Stimulated activated naive CD4-positive, alpha-beta T cell (primary cell): Measurements from ENCODE around the gene KRT38.
"Not testable (repeated sequence)": the region's sequence is repeated elsewhere in the genome, so short reads cannot be mapped to it uniquely, and the experiment has no call there.

Experiments used
- DNase-seq, 6 experiments: peaks; one replicate each; lab custom pipeline; 2025; lab: John Stamatoyannopoulos, UW

Gene KRT38

DNA sequence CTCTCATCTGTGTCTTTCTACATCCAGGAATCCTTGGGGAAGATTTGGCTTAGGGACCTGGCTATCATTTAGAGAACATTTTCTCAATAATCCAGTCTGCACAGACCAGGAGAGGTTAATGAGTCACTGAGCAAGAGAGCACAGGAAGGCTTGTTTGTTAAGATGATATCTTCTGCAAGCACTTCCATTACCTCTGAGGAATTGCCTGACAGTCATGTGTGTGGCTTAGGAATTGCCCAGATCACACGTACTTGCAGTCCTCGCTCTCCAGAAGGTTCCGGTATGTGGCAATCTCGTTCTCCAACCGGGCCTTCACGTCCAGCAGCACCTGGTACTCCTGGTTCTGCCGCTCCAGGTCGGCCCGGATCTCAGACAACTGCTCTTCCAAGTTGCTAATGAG is 19.7 kb downstream of the KRT38 start:
- no peak for DNase-seq

DNA sequence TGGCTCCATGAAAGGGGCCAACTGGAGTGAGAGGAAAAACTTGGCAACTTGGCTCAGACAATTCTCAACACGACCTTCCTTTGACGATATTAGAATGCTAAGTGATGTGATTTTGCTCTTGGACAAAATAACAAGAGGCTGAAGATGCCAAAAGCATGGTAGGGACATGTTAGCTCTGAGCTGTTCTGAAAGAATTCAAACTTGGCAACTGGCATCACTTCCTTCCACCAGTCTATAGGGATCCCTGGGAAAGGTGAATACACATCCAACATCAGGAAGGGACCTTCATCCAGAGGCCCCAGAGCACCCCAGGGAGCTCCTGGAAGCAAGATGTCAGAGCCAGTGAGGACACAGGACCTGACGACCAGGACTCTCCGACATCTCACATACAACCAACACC is 20.6 kb downstream of the KRT38 start:
- no peak for DNase-seq

DNA sequence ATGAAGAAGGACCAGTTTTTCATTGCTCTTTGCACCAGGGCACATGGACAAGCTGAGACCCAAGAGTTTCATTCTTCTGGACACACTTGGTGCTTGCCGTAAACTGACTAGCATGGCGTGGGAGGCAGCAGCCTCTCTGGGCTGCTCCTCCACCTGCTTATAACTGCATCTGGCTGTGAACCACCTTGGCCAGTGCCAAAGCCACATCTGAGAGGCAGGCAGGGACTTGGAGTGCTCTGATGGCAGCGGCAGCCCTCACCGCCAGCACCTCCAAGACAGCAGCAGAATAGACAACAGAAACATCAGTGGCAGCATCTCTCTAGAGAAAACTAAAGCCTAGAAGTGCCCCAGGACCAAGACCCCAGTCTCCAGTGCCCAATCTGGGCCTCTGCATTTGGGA is 21.1 kb downstream of the KRT38 start:
- no peak for DNase-seq

DNA sequence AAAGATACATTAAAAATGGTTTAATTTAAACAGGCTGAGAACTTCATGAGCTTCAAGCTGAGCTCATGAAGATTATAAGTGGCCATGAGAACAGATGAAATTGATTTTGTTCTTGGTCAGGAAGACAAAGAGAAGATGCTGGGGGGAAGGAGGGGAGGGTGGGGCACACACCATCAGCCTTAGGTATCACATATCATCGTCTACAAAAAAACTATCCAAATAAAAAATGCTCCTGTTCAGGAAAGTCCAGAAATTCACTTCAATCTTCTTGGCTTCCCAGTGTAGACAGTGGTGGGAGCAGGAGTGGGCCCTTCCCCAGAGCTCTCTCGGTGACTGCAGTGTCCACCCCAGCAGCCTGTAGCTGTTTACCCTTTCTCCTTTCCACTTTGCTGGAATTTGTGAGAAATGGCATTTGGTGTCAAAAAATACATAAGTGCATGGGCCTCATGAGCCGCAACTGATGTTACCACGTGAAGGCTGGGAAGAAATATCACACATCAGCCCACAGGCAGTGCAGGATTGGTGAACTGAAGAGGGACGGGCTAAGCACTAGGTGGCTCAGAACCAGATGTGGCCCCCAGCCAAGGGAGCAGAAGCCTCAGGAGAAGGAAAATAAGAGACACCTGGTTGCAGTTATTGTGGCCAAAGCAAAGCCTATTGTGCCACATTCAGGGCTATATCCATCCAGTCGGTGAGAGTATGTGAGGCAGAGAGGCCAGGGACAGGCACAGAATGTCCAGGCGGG is 22.5 kb downstream of the KRT38 start:
- DNase-seq: no peak

DNA sequence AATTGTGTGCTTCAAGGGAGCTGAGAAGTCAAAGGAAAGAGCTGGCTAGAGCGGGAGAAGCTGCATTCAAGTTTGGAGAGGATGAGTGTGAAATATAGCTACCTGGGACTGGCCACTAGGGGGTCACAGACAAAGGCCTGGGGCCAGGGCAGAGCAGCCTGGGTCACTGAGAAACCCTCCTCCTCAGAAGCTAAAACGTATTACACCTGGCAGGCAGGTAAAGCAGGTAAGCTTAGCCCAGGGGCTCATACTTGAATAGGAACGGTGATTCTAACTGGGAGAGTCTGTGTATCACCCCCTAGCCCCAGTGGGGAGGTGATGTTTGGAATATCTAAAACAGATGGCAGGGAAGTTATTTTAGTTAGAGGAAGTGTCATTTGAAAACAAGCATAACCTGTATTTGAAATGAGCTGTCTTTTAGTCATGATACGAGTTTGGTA is 23.2 kb downstream of the KRT38 start:
- no peak for DNase-seq

DNA sequence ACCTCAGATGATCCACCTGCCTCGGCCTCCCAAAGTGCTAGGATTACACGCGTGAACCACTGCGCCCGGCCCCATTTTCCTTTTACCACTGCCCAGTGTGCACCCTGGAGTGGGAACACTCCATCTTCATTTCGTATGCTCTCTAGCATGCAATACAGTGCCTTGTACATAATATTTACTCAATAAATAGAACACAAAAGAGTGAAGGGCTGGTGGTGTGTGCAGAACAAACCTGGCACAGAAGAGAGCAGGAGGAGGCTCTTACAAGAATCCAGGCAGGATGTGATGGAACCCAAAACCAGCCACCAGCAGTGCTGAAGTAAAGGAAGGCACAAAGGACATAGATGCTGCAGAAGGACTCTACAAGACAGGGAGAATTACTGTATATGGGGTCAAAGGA is 23.7 kb downstream of the KRT38 start:
- DNase-seq: no peak

DNA sequence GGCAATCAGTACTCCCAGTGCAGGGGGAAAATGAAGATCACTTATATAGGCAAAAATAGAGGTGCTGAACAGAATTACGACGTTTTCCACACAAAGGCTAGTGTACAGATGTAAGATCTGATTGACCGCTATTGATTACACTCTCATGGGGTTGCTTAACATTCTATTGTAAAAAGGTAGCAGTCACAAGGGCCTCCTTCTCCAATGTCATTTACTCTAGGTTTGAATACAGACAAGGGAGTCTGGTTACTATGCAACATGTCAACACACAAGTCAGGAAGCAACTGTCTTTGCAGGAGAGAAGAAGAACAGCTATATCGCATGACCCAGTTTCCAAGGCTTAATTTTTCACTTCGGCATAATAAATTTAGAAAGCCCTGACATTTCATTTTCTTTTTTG is 24.3 kb downstream of the KRT38 start:
- DNase-seq: no peak

DNA sequence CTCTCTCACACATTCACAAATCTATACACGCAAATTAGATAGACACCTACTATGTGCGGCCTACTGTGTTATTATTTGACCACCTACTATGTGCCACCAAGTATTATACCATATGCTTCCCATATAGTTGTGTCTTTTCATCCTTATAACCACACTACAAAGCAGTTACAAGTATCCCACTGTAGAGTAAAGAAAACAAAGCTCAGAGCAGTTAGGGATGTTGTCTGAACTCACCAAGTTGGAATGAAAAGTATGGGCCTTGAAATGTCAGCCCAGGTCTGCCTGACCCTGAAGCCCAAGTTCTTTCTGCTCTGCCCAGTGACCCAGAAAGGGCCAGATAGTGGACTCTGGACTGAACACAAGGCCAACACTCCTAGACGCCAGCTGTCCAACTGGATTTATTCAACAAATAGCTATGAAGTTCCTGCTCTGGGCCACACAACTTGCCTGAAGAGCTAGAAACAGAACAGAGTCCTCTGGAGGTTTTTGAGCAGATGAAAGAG is 24.9 kb downstream of the KRT38 start:
- DNase-seq: no peak

DNA sequence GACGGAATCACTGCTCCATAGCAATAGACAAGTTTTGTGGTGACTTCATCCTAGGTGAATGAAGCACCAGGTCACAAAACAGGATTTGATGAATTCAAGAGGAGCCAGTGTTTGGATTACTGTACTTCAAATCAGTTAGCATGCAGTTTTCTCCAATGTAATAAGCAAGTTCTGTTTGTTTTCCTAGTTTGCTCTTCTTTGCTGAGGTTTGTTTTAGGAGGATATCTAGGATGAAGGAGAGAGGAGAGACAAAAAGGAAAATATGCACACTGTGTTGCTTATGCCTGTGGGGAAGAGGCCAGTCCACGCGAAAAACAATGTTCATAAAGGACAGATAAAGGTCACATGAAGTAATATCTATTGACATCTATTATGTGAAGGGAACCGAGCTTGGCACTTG is 25.4 kb downstream of the KRT38 start:
- DNase-seq: no peak

DNA sequence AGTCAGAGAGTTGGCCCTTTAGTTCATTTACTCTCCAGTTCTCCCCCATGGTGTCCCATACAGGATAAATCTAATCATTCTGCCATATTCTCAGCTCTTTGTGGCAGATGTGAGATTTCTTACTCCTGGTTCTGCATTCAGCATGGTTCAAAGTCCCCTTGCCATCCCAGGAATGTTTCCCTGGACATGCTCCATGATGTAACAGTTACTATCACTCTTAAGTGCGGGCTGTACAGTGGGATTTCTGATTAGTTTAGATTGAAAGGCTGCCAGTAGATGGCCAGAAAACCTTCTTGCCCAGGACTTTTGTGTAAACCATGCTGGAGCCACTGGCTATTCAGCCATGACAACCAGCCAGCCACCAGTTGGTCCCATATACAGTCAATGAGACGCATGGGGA is 26.8 kb downstream of the KRT38 start:
- DNase-seq: no peak

DNA sequence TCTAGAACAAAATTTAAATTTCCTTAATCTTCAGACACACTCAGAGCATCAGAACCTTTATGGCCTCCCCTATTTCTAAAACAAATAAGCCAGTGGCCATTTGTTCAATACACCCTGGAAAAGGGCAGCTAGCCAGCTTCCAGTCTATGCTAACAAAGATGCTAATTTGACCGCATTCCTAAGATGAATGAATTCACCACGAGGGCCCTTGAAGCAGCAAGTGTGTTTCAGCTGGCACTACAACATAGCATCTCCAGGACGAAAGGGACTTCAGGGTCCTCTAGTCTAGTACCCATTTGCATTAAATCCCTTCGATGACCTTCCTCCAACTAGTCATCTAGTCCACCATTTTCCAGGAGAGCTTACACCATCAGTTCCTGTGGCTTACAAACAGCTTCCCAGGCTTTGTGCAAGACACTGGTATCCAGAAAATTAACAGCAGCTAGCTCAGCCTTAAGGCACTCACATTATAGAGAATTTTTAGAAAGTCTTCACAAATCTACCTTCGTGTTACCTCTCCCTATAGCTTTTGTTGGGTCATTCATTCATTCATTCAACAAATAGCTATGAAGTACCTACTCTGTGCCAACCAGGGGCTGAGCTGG is 27.3 kb downstream of the KRT38 start:
- DNase-seq: no peak

DNA sequence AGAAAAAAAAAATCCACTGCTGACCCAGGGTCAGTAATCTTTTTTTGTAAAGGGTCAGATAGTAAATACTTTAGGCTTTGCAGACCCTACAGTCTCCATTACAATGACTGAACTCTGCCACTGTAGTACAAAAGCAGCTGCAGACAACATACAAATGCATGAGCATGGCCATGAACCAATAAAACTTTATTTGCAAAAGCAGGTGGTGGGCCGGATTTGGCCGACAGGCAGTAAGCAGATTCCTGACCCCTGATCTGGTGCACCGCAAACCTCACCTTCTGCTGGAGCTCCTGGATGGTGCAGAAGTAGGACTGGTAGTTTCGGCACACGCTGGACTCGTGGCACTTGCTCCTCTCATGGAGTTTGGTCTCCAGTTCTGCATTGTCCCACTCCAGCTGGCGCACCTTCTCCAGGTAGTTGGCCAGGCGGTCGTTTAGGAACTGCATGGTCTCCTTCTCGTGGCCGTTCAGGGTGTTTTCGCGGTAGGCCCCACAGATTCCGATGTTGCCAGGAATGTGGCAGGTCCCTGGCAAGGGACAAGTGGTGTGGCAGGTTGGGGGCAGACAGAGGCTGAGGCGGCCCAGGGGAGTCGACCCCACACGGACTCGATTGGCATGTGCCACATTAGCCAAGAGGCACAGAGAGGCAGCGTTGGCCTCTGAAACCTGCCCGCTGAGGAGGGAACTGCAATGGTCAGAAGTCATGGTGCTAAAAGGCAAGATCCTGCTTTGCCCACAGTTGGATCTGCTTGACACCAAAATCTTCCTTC is 29.5 kb downstream of the KRT38 start:
- DNase-seq: no peak

DNA sequence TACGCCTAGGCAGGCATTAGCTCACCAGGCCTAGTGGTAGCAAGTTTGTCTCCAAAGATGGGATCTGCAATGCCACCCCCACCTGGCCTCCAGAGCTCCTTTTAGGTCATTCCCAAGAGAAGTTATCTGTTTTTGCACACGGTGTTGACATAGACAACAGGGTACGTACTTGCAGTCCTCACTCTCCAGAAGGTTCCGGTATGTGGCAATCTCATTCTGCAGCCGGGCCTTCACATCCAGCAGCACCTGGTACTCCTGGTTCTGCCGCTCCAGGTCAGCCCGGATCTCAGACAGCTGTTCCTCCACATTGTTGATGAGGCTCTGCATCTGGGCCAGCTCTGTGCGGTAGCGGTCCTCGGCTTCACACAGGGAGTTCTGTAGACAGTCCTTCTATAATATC is 33.6 kb downstream of the KRT38 start:
- no peak for DNase-seq

DNA sequence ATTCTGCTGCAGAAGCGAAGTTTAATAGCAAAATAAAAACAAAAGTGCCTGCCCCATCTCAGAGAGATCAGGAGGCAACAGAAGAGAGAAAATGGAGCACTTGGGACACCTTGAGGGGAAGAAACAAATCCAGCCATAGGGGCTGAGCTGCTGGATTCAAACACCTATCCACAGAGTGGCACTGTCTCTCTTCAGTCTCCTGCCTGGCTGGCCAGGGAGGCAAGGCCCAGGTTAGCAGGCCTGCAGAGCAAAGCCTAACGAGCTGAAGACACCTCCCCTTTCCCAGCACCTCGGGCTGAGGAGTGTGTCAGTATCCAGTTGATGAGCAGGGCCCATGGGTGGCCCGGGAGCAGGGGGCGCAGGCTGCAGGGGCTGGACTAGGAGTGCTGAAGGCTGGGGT is 34.6 kb downstream of the KRT38 start:
- no peak for DNase-seq

DNA sequence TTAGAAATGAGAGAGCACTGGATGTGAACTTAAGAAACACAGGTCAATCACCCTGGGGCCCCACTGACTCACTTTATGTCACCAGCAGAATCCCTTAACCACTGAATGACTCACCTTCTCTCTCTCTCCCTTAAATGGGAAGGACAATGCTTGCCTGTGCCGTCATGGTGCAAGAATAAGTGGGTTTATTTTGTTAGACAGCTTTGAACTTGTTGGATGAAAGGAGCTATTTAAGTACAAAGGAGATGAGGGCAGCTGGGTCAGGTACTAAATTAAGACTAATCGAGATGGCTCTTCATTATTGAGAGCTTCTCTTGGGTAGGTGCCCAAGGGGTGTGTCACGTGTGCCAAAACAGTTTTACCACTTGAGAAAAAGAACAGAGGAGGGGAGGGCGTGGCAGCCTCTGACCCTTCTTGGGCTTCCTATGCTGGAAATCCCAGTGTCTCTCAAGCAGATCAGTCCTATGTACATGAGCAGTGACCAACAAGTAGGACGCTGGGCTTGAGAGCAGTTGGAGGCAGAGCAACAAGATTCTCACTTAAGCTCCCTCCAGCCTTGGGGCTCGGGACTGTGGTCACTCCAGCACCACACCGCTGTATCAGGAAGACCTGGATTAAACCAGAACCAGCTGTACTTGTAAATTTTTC is 36.6 kb downstream of the KRT38 start:
- no peak for DNase-seq

DNA sequence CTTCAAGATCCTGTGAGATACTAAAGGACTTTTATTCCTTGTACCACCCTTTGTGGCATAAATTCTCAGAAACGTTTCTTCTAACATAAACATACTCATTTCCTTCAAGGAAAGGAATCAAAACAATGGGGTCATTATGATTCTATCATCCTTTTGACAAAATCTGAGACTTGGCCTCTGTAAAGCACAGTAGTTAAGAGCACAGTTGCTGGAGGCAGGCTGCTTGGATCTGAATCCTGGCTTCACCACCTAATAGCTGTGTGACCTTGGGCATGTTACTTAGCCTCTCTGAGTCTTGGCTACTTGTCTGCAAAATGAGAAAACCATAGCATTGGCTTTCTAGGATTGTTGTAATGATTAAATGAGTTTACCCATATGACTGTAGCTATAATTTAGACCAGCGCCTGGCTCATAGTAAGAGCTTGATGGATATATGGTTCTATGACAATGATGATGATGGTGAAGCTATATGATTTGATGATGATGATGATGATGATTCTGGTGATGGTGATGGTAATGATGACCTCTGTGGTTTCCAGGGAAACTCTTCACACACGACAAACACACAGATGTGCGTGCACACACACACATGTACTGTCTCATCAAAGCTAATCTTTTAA is 37.3 kb downstream of the KRT38 start:
- DNase-seq: no peak

DNA sequence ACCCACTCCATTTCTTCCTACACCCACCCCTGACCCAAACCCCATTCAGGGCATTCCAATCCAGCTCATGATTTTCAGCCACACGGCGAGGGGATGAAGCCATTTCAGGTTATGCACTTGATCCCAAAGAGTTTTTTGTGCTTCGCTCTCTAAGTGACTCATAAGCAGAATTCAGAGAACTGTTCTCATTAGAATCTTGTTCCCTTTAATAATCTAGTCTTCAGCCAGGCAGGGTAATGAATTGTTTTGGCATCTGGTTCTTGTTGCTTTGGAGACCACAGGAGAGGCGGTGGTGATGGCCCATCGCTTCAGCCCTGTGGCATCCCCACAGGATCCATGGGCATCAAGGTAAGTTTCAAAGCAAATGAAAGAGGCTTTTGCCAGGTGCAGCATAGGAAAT is 38.6 kb downstream of the KRT38 start:
- DNase-seq: no peak

DNA sequence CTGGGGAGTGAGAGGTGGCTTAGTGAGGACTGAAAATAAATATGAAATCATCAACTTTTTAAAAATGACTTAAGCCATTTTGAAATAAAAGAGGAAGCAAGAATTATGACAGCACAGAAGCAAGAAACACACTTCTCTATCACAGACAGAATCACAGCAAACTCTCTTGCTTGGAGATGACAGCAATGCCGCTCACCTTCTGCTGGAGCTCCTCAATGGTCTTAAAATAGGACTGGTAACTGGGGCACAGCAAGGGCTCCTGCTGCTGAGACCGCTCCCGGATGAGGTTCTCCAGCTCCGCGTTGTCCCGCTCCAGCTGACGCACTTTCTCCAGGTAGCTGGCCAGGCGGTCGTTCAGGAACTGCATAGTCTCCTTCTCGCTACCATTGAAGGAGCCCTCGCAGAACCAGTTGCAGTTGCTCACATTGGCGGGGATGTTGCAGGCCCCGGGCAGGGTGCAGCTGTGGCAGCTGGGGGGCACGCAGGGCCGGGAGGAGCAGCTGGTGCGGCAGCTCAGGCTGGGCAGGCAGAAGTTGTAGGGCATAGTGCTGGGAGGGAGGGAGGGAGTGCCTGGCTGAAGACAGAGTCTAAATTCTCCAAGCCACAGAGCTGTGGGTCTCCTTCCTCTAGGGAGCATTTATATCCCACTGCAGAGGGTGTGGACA is 43.7 kb downstream of the KRT38 start, which contains the start of gene KRT31:
Gene KRT31 (minus strand): TSS at position 613 of the 665 bp plus-strand sequence. CDS start 69 bp downstream, at position 544.
- DNase-seq: no peak

DNA sequence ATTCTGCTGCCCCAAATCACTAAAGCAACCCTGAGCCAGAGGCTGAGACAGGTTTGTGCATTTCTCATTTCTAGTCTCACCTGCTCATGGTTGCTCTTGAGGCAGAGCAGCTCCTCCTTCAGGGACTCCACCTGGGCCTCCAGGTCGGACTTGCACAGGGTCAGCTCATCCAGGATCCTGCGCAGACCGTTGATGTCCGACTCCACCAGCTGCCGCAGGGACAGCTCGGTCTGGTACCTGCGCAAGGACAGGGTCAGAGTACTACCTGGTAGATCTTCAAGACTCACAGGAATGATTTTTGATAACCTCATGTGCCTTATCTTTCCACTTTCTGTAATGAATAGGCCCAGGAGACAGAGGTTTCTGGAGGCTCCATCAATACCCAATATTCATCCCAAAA is 44.4 kb downstream of the KRT38 start:
- DNase-seq: no peak

DNA sequence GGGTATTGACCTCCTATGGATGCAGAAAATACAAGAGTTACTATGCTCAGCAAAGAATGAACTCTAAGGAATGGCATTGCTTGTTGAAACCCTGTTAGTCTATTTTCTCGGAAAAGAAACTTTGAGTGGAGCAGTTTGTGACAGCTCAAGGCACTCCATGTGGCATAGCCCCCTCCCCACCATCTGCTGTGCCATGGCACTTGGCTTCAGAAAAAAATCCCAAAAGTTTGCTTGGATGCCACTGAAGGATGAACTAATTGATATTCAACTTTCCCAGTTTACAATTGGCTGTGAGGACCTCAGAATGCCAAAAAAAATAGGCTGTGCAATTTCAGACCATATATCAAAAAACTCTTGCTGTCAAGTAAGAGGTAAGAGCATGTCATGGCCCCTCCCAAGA is 45.2 kb downstream of the KRT38 start:
- DNase-seq: no peak

DNA sequence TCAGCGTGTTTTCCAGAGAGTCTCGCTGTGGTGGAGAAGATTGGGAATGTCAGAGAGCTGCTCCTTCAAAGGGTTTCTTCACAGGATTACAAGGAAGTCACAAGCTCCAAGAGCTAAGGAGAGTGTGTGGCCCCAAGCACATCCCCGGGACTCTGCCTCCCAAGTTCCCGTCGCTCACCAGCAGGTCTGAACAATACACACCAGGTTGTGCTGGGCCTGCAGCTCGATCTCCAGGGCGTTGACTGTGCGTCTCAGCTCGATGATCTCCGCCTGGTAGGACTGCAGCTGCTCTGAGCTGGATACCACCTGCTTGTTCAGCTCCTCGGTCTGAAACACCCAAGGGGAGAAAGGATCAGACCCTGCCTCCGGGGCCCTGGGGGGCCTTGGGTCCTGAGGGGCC is 45.7 kb downstream of the KRT38 start:
- not testable (repeated sequence) for DNase-seq
